NOMO-1 treated with dmso at 0.1 percent for 144 hours (cell line): Measurements from ENCODE around the gene PRDX5.

ENCODE experiments used
- DNase-seq: peaks from one replicate; lab custom pipeline; 2025; ENCODE audit not compliant: unreplicated experiment; lab: John Stamatoyannopoulos, UW

PRDX5 gene

GRCh38 chr11:64343767-64344559, 26.0 kb downstream of the PRDX5 start:
- DNase-seq = no peak

- DNase-seq = no peak
Measured at GRCh38 chr11:64344787-64345186, 26.9 kb downstream of the PRDX5 start.

- DNase-seq = peak; percentile 62
Measured at GRCh38 chr11:64347193-64347867, 29.4 kb downstream of the PRDX5 start.

- no peak for DNase-seq
Measured at GRCh38 chr11:64348383-64349024, 30.6 kb downstream of the PRDX5 start.

- DNase-seq = no peak
Measured at GRCh38 chr11:64349025-64349387, 31.1 kb downstream of the PRDX5 start.

- DNase-seq = no peak
Measured at GRCh38 chr11:64349404-64349803, 31.5 kb downstream of the PRDX5 start.

GRCh38 chr11:64351136-64351631, 33.3 kb downstream of the PRDX5 start:
- no peak for DNase-seq

GRCh38 chr11:64352099-64352994, 34.4 kb downstream of the PRDX5 start:
- DNase-seq = no peak

GRCh38 chr11:64352995-64353714, 35.2 kb downstream of the PRDX5 start:
- no peak for DNase-seq

GRCh38 chr11:64353715-64354506, 36.0 kb downstream of the PRDX5 start:
- no peak for DNase-seq

- DNase-seq = no peak
Measured at GRCh38 chr11:64355078-64355940, 37.4 kb downstream of the PRDX5 start.

GRCh38 chr11:64356498-64357411, 38.8 kb downstream of the PRDX5 start:
- no peak for DNase-seq

- no peak for DNase-seq
Measured at GRCh38 chr11:64357446-64357845, 39.5 kb downstream of the PRDX5 start.

- no peak for DNase-seq
Measured at GRCh38 chr11:64357904-64358535, 40.1 kb downstream of the PRDX5 start.

GRCh38 chr11:64358536-64358906, 40.6 kb downstream of the PRDX5 start:
- no peak for DNase-seq

GRCh38 chr11:64358907-64359711, 41.2 kb downstream of the PRDX5 start, which contains the start of gene RPS6KA4:
Gene RPS6KA4 (plus strand): TSS chr11:64359162. CDS start chr11:64359236, 74 bp downstream.
- DNase-seq = no peak
